Trophoblast cell (in vitro differentiated cells and primary cell): ENCODE results near the gene AGPS.
"Not testable (repeated sequence)": the region's sequence is repeated elsewhere in the genome, so short reads cannot be mapped to it uniquely, and the experiment has no call there.

ENCODE experiments used
- DNase-seq, 2 donors: peaks; one replicate each; pipeline ENCODE4 v3.0.0-alpha.2; 2016
- H2AFZ ChIP-seq: 2 replicates; pipeline ENCODE4 v1.6.1; 2013; ENCODE audit warnings: low read length, moderate library complexity, mild to moderate bottlenecking; ENCODE audit not compliant: insufficient read depth, poor library complexity
- H2AK5ac ChIP-seq: 2 replicates; pipeline ENCODE4 v1.6.1; 2013; ENCODE audit warnings: mild to moderate bottlenecking, low read length
- H2BK120ac ChIP-seq: 2 replicates; pipeline ENCODE4 v1.6.1; 2013; ENCODE audit warnings: low read length, mild to moderate bottlenecking, moderate library complexity; ENCODE audit not compliant: insufficient read depth, poor library complexity
- H2BK12ac ChIP-seq: 2 replicates; pipeline ENCODE4 v1.6.1; 2013; ENCODE audit warnings: mild to moderate bottlenecking, low read length, moderate library complexity
- H2BK5ac ChIP-seq: 2 replicates; pipeline ENCODE4 v1.6.1; 2013; ENCODE audit warnings: low read length, low read depth, moderate library complexity, mild to moderate bottlenecking; ENCODE audit not compliant: poor library complexity
- H3K14ac ChIP-seq: 2 replicates; pipeline ENCODE4 v1.6.1; 2013; ENCODE audit warnings: mild to moderate bottlenecking, low read length
- H3K18ac ChIP-seq: 2 replicates; pipeline ENCODE4 v1.6.1; 2013; ENCODE audit warnings: mild to moderate bottlenecking, low read length
- H3K23ac ChIP-seq: 2 replicates; pipeline ENCODE4 v1.6.1; 2013; ENCODE audit warnings: low read length
- H3K27ac ChIP-seq: 2 replicates; pipeline ENCODE4 v1.5.1; 2013; ENCODE audit warnings: low read depth, mild to moderate bottlenecking, inconsistent platforms, low read length, moderate library complexity
- H3K27me3 ChIP-seq: 2 replicates; pipeline ENCODE4 v1.6.1; 2013; ENCODE audit warnings: inconsistent platforms, mild to moderate bottlenecking, low read length, moderate library complexity; ENCODE audit not compliant: insufficient read depth
- H3K36me3 ChIP-seq, 2 experiments: 1 replicate in 1 of 2; 2 replicates in 1 of 2; pipeline ENCODE4 v1.6.1; 2013; ENCODE audit warnings: low read length in 2 of 2, mild to moderate bottlenecking in 2 of 2, moderate library complexity in 1 of 2; ENCODE audit not compliant: insufficient read depth in 2 of 2, control insufficient read depth in 1 of 2
- H3K4ac ChIP-seq: 2 replicates; pipeline ENCODE4 v1.6.1; 2013; ENCODE audit warnings: low read depth, mild to moderate bottlenecking, low read length, moderate library complexity
- H3K4me1 ChIP-seq, 2 experiments: 1 replicate in 1 of 2; 2 replicates in 1 of 2; pipeline ENCODE4 v1.6.1; 2013; ENCODE audit warnings: low read length in 2 of 2, mild to moderate bottlenecking in 2 of 2, moderate library complexity in 1 of 2; ENCODE audit not compliant: insufficient read depth in 2 of 2, control insufficient read depth in 1 of 2
- H3K4me2 ChIP-seq: 2 replicates; pipeline ENCODE4 v1.6.1; 2013; ENCODE audit warnings: inconsistent platforms, mild to moderate bottlenecking, low read length, moderate library complexity
- H3K4me3 ChIP-seq: 2 replicates; pipeline ENCODE4 v1.5.1; 2013; ENCODE audit warnings: mild to moderate bottlenecking, low read depth, low read length, inconsistent platforms
- H3K79me1 ChIP-seq: one replicate; pipeline ENCODE4 v1.6.1; 2013; ENCODE audit warnings: low read length
- H3K79me2 ChIP-seq: 2 replicates; pipeline ENCODE4 v1.6.1; 2013; ENCODE audit warnings: low read length, mild to moderate bottlenecking; ENCODE audit not compliant: control insufficient read depth, insufficient read depth, poor library complexity
- H3K9ac ChIP-seq: 2 replicates; pipeline ENCODE4 v1.6.1; 2013; ENCODE audit warnings: mild to moderate bottlenecking, low read length
- H3K9me3 ChIP-seq: 2 replicates; pipeline ENCODE4 v1.6.1; 2013; ENCODE audit warnings: low read depth, mild to moderate bottlenecking, control low read depth, inconsistent platforms, low read length; ENCODE audit not compliant: insufficient read depth
- H4K12ac ChIP-seq: 2 replicates; pipeline ENCODE4 v1.6.1; 2013; ENCODE audit warnings: low read depth, mild to moderate bottlenecking, low read length, moderate library complexity
- H4K8ac ChIP-seq: 2 replicates; pipeline ENCODE4 v1.6.1; 2013; ENCODE audit warnings: low read depth, mild to moderate bottlenecking, low read length, moderate library complexity
- H4K91ac ChIP-seq: one replicate; pipeline ENCODE4 v1.6.1; 2013; ENCODE audit warnings: low read depth, mild to moderate bottlenecking, low read length, moderate library complexity
- WGBS: extraction: QIAGEN DNeasy Blood & Tissue Kit; methylation state at CpG from one replicate; pipeline ENCODE4 v1.1.7; 2013; ENCODE audit warnings: missing lambda C conversion rate; ENCODE audit not compliant: insufficient read length, insufficient coverage; ENCODE audit errors: extremely low coverage; 5-methylcytosine and 5-hydroxymethylcytosine counted together

AGPS gene

DNA sequence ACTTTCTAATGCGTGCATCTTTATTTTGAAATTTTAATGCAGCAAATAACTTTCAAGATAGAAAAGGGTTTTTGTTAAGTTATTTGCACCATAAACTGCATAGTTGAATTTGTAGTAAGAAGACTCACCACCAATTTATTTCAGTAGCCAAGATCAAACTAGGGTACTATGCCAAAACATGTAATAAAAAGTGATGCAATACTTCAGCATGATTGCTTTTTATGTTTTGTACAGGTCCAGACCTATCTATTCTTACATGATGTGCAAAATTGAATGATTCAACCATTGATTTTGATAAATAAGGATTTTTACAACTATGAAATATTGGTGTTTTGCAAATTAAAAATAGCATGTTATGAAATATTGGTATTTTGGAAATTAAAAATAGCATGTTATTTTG lies 26.7 kb downstream of the AGPS start:
- H3K27me3 ChIP-seq, result no peaks in the 10 kb centered on the region
- H3K9me3 ChIP-seq, result no peaks in the 10 kb centered on the region
- no peak overlapping the region for H2AK5ac ChIP-seq
- no peak overlapping the region for H2BK5ac ChIP-seq
- no peaks in the 10 kb centered on the region for H3K4me1 ChIP-seq
- no peaks in the 10 kb centered on the region for H3K36me3 ChIP-seq
- no peak overlapping the region for H2BK12ac ChIP-seq
- no peak overlapping the region for H4K8ac ChIP-seq
- no peak overlapping the region for H3K4ac ChIP-seq
- no peak overlapping the region for H2AFZ ChIP-seq
- H3K79me1 ChIP-seq, result no peaks in the 10 kb centered on the region
- H3K79me2 ChIP-seq, result no peaks in the 10 kb centered on the region
- no CpG with 5 or more reads among the region's 1 CpG for WGBS
- DNase-seq, result no peak
- no peak overlapping the region for H3K9ac ChIP-seq
- H3K14ac ChIP-seq, result no peak overlapping the region
- no peak overlapping the region for H3K4me2 ChIP-seq
- H2BK120ac ChIP-seq, result no peak overlapping the region
- no peak overlapping the region for H3K23ac ChIP-seq
- no peak overlapping the region for H3K18ac ChIP-seq
- H4K91ac ChIP-seq, result no peak overlapping the region
- no peak overlapping the region for H4K12ac ChIP-seq
- no peak overlapping the region for H3K27ac ChIP-seq
- H3K4me3 ChIP-seq, result no peak overlapping the region

DNA sequence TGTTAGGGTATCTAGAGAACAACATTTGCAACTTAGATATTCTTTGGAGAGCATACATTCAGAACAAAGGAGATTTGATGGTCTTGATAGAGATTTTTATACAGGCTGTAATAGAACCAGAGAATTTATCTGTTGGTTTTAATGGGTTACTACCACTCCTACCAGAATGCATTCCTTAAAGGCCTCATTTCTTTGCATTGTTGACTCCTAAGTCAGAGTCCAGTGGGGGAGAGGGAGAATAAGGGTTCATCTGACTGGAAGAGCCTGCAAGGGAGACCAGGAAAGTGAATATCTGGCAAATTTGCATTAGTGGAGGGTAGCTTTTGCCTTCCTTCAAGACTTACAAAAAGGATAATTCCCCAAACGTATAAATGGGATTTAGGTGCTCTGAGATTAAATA lies 29.7 kb downstream of the AGPS start:
- Histone ChIP-seq H3K9me3 (no peaks in the 10 kb centered on the region), H2BK5ac (no peak overlapping the region)
- no CpG with 5 or more reads among the region's 1 CpG for WGBS

DNA sequence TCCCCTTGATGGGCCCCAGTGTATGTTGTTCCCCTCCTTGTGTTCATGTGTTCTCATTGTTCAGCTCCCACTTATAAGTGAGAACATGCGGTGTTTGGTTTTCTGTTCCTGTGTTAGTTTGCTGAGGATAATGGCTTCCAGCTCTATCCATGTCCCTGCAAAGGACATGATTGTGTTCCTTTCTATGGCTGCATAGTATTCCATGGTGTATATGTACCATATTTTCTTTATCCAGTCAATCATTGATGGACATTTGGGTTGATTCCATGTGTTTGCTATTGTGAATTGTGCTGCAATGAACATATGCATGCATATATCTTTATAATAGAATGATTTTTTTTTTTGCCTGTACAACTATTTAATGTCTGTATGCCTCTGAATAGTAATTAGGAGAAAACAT lies 31.5 kb downstream of the AGPS start:
- H3K4ac ChIP-seq, H3K4me1 ChIP-seq, H3K4me2 ChIP-seq, H4K8ac ChIP-seq, H3K4me3 ChIP-seq, H3K79me1 ChIP-seq, DNase-seq, H4K91ac ChIP-seq, H2AFZ ChIP-seq, H3K14ac ChIP-seq, H3K36me3 ChIP-seq, H3K18ac ChIP-seq, H3K23ac ChIP-seq, H3K9me3 ChIP-seq, H2AK5ac ChIP-seq, H4K12ac ChIP-seq, H3K79me2 ChIP-seq, H2BK5ac ChIP-seq, H2BK12ac ChIP-seq, H3K9ac ChIP-seq, H3K27me3 ChIP-seq, H2BK120ac ChIP-seq, H3K27ac ChIP-seq: not testable (repeated sequence)
- WGBS, result no CpG with 5 or more reads among the region's 1 CpG

More for the DNA sequence above, 29.7 kb downstream of the AGPS start:
- H4K12ac ChIP-seq, result no peak overlapping the region
- H4K8ac ChIP-seq, result no peak overlapping the region
- no peak overlapping the region for H3K4ac ChIP-seq
- H3K27me3 ChIP-seq, result no peaks in the 10 kb centered on the region
- H2AK5ac ChIP-seq, result no peak overlapping the region
- H3K79me2 ChIP-seq, result no peaks in the 10 kb centered on the region
- no peak overlapping the region for H4K91ac ChIP-seq
- no peak overlapping the region for H3K27ac ChIP-seq
- H3K36me3 ChIP-seq, result no peaks in the 10 kb centered on the region
- H3K4me3 ChIP-seq, result no peak overlapping the region
- no peak overlapping the region for H3K18ac ChIP-seq
- no peaks in the 10 kb centered on the region for H3K4me1 ChIP-seq
- H3K4me2 ChIP-seq, result no peak overlapping the region
- H3K9ac ChIP-seq, result no peak overlapping the region
- no peak overlapping the region for H3K23ac ChIP-seq
- no peak for DNase-seq
- no peak overlapping the region for H2AFZ ChIP-seq
- no peak overlapping the region for H2BK12ac ChIP-seq
- no peak overlapping the region for H2BK120ac ChIP-seq
- no peak overlapping the region for H3K14ac ChIP-seq
- H3K79me1 ChIP-seq, result no peaks in the 10 kb centered on the region

DNA sequence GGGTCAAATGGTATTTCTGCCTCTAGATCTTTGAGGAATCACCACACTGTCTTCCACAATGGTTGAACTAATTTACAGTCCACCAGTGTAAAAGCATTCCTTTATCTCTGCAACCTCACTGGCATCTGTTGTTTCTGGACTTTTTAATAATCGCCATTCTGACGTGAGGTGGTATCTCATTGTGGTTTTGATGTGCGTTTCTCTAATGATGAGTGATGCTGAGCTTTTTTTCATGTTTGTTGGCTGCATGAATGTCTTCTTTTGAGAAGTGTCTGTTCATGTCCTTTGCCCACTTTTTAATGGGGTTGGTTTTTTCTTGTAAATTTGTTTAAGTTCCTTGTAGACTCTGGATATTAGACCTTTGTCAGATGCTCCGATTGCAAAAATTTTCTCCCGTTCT lies 32.0 kb downstream of the AGPS start:
- not testable (repeated sequence) for H4K91ac ChIP-seq, H2BK120ac ChIP-seq, H2AK5ac ChIP-seq, H2AFZ ChIP-seq, H2BK5ac ChIP-seq, H3K79me1 ChIP-seq, DNase-seq, H3K23ac ChIP-seq, H3K4ac ChIP-seq, H3K9ac ChIP-seq, H3K14ac ChIP-seq, H3K36me3 ChIP-seq, H3K27me3 ChIP-seq, H3K27ac ChIP-seq, H3K4me3 ChIP-seq, H4K12ac ChIP-seq, H4K8ac ChIP-seq, H3K4me1 ChIP-seq, H3K4me2 ChIP-seq, H2BK12ac ChIP-seq, H3K18ac ChIP-seq, H3K9me3 ChIP-seq, H3K79me2 ChIP-seq
- WGBS, result no CpG with 5 or more reads among the region's 5 CpGs

DNA sequence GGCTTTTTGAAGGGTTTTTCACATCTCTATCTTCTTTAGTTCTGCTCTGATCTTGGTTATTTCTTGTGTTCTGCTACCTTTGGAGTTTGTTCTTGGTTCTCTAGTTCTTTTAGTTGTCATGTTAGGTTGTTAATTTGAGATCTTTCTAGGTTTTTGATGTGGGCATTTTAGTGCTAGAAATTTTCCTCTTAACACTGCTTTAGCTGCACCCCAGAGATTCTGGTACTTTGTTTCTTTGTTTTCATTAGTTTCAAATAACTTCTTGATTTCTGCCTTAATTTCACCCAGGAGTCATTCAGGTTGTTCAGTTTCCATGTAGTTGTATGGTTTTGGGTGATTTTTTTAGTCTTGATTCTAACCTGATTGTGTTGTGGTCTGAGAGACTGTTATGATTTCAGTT lies 34.7 kb downstream of the AGPS start:
- no peak overlapping the region for H4K91ac ChIP-seq
- H3K9ac ChIP-seq, result no peak overlapping the region
- no peaks in the 10 kb centered on the region for H3K27me3 ChIP-seq
- H3K79me2 ChIP-seq, result peaks cover 2% of the 10 kb centered on the region
- H2BK120ac ChIP-seq, result no peak overlapping the region
- no peak overlapping the region for H4K12ac ChIP-seq
- H3K4me2 ChIP-seq, result no peak overlapping the region
- DNase-seq, result no peak
- no peak overlapping the region for H2AFZ ChIP-seq
- H4K8ac ChIP-seq, result no peak overlapping the region
- no peak overlapping the region for H2BK5ac ChIP-seq
- no peak overlapping the region for H3K4me3 ChIP-seq
- no peak overlapping the region for H3K4ac ChIP-seq
- H3K9me3 ChIP-seq, result peaks cover 5% of the 10 kb centered on the region
- no peaks in the 10 kb centered on the region for H3K79me1 ChIP-seq
- H3K18ac ChIP-seq, result no peak overlapping the region
- no peak overlapping the region for H3K14ac ChIP-seq
- no peaks in the 10 kb centered on the region for H3K4me1 ChIP-seq
- H3K27ac ChIP-seq, result no peak overlapping the region
- peaks cover 0 to 6% of the 10 kb centered on the region in 2 experiments for H3K36me3 ChIP-seq
- no peak overlapping the region for H2AK5ac ChIP-seq
- no peak overlapping the region for H2BK12ac ChIP-seq
- no peak overlapping the region for H3K23ac ChIP-seq
